Uterus (tissue), 2 donors: Measurements from ENCODE around the gene ARAP3.

ENCODE experiments used
- POLR2A ChIP-seq, 2 donors: fragments of 450-650 bp; IDR thresholded peaks; one replicate each; pipeline ENCODE4 v1.6.1; 2016; ENCODE audit warnings: antibody characterized with exemption in 2 of 2, mild to moderate bottlenecking in 1 of 2, moderate library complexity in 1 of 2
- TF ChIP-seq, protein P1 (sequence below), 4 experiments: fragments of 200-600 bp in 2 of 4; fragments of 450-650 bp in 2 of 4; sonication (generic) in 2 of 4; IDR thresholded peaks; one replicate each; pipeline ENCODE4 v1.5.1; 2016 to 2019; ENCODE audit warnings: antibody characterized with exemption in 4 of 4, mild to moderate bottlenecking in 2 of 4, moderate library complexity in 1 of 4

DNA sequence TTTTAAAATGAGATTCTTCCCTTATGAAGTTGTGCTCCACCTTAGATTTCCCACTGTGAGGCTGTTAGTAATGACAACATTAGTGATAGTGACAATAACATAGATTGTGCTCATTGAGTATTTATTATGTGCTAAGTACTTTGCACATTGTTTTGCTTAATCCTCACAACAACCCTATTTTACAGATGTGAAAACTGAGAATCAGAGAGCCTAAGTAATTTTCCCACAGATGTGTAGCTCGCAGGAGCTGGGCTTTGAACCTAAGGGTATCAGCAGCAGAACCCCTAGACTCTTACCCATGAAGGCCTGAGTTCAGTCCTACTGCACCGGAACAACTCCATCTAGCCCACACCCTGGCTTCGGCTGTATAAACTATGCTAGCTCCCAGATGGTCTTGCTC is 15.6 kb upstream of the ARAP3 start:
- TF ChIP-seq, protein P1, sequence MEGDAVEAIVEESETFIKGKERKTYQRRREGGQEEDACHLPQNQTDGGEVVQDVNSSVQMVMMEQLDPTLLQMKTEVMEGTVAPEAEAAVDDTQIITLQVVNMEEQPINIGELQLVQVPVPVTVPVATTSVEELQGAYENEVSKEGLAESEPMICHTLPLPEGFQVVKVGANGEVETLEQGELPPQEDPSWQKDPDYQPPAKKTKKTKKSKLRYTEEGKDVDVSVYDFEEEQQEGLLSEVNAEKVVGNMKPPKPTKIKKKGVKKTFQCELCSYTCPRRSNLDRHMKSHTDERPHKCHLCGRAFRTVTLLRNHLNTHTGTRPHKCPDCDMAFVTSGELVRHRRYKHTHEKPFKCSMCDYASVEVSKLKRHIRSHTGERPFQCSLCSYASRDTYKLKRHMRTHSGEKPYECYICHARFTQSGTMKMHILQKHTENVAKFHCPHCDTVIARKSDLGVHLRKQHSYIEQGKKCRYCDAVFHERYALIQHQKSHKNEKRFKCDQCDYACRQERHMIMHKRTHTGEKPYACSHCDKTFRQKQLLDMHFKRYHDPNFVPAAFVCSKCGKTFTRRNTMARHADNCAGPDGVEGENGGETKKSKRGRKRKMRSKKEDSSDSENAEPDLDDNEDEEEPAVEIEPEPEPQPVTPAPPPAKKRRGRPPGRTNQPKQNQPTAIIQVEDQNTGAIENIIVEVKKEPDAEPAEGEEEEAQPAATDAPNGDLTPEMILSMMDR (IDR thresholded peaks at IDR 0.05), result no peak
- no peak for TF ChIP-seq POLR2A (IDR thresholded peaks at IDR 0.05)
